DMS 273 (cell line): ENCODE data around the gene PPOX.
A peak's percentile ranks its signal among the peaks of the same experiment; 100 is the strongest.

Source experiments
- DNase-seq: peaks from one replicate; lab custom pipeline; 2025; ENCODE audit not compliant: unreplicated experiment; lab: John Stamatoyannopoulos, UW

The PPOX gene

DNA sequence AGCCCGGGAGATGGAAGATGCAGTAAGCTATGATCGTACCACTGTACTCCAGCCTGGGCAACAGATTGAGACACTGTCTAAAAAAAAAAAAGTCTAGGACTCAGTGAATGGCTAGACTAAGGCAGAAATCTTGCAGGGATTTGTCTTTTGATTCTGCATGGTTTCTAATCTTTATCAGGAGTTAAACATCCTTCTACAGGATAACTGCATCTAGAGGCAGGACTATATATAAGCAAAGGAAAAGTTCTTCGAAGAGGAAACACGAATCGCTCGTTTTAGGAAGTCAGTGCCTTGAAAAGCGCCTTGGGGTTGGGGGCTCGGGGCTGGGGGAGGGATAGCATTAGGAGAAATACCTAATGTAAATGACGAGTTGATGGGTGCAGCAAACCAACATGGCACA, 13.1 kb upstream of the PPOX start:
- peak; percentile 46 for DNase-seq

- peak; percentile 94 for DNase-seq
Measured at GRCh38 chr1:161153682-161154337, 12.4 kb upstream of the PPOX start, which contains the start of gene UFC1. TSS of gene UFC1 (plus strand) at chr1:161153978. CDS start at chr1:161153998, 20 bp downstream.

DNA sequence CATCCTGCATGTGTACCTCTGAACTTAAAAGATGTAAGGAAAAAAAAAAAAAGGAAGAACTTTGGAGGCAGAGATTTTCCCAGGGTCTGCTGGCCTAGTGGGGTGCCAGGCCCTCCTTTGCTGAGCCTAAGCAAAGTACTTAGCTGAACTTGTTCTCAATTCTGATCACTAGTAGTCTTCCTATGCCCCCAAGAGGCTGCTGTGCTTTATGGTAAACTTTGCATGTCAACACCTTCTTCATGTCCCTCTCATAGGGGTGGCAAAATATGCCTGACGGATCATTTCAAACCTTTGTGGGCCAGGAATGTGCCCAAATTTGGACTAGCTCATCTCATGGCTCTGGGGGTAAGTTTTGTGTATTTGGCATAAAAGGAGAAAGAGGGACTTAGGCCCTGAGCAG, 8.4 kb upstream of the PPOX start:
- DNase-seq, result no peak

DNA sequence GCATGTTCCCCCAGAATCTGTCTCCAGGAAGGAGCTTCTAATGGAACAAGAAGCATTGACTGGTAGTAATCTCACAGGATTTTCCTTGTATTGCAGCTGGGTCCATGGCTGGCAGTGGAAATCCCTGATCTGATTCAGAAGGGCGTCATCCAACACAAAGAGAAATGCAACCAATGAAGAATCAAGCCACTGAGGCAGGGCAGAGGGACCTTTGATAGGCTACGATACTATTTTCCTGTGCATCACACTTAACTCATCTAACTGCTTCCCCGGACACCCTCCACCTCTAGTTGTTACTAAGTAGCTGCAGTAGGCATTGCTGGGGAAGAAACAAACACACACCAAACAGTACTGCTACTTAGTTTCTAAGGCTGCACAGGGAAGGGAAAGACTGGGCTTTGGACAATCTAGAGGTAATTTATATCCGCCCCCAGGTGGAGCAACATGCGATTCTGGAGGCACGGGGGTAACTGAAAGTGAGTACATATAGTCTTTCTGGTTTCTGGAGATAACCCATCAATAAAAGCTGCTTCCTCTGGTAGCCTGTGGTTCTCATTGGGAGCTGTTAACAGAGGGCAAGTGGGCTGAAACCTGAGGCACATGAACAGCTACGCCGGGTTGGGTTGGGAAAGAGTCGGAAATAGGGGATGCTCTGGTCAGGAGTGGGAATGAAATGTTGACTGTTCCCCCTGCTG, 7.8 kb upstream of the PPOX start:
- no peak for DNase-seq

DNA sequence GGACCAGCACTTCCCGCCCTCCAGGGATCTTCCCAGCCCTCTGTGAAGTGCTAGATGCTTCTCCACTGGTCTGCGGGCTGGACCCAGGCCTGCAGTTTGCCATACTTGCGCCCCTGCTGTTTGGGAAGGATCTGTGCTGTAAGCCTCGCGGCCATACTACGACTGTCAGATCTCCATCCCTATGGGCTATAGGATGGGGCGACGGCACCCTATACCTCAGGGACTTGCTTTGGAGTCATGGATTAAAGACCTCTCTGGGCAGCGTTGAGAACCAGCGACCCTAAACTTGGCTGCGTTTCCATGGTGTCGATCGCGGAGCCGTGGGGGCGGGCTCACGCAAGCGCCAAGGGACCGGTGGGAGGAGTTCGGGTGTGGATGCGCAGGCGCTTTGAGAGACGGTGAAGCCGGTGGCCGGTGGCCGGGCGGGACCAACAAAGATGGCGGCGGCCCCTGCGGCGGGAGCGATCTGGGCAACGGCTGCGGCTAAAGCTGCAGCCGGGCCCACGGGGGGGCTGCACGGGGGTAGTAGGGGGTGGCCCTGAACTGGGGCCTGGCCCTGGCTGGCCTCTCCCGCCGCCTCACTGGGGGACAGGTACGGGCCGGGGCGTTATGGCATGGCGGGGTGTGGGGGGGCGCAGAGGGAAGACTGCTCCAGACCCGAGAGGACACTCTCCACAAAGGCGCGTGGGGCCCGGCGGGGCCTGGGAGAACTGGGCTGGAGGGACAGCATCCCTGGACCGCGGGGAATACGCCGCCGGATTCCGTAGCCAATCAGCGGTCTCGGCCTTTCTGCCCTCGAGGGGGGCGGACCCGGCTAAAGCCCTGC, 6.9 kb upstream of the PPOX start, which contains the start of gene USP21:
TSS of gene USP21 (plus strand) at position 414 of the 826 bp plus-strand sequence. CDS start 1,141 bp downstream, outside the sequence.
- peak; percentile 97 for DNase-seq

DNA sequence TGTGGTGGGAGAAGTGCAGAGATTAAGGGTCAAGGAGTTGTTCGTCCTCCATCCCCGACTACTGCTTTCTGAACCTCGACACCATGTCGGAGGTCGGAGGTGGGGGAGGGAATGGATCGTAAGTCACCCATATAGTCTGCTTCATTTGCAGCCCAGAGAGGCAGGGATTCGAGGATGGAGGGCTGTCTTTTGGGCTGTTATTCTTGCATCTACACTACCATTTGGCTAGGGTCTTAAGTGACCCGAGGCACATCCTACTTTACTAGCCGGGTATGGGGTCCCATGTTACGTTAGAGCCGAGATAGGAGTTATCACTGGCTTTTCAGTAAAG, 6.3 kb upstream of the PPOX start:
- DNase-seq, result no peak

DNA sequence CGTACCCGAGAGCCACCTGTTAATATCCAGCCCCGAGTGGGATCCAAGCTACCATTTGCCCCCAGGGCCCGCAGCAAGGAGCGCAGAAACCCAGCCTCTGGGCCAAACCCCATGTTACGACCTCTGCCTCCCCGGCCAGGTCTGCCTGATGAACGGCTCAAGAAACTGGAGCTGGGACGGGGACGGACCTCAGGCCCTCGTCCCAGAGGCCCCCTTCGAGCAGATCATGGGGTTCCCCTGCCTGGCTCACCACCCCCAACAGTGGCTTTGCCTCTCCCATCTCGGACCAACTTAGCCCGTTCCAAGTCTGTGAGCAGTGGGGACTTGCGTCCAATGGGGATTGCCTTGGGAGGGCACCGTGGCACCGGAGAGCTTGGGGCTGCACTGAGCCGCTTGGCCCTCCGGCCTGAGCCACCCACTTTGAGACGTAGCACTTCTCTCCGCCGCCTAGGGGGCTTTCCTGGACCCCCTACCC, 5.5 kb upstream of the PPOX start:
- no peak for DNase-seq

DNA sequence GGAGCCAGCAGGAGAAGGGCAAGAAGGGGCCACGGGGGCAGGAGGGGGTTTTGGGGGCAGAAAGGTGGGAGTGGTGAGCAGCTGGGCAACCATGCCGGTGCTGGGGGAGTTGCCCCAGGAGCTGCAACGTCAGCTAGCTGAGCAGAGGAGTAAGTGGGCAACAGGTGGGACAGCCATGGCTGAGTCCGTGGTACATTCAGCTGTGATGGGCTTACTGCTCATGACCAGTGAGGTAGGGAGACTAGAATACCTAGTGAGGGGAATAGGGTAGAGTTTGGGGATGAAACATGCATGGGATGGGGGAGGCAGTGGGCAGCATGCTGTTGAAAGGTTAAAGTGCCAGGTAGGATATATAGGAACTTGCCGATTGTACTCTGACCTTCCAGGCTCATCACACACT, 4.6 kb upstream of the PPOX start:
- DNase-seq, result no peak

DNA sequence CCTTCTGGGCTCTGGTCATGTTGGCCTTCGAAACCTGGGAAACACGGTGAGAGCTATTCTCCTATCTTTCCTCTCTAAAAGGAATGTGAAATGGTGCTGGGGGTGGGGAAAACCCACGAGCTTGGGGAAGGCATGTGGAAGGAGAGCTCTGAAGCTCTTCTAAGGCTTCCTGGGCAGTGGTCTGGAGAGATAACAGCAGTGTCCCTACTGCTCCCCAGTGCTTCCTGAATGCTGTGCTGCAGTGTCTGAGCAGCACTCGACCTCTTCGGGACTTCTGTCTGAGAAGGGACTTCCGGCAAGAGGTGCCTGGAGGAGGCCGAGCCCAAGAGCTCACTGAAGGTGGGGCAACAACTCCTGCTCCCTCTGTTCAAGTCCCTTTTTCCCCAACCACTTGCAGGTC, 4.2 kb upstream of the PPOX start:
- DNase-seq, result no peak

DNA sequence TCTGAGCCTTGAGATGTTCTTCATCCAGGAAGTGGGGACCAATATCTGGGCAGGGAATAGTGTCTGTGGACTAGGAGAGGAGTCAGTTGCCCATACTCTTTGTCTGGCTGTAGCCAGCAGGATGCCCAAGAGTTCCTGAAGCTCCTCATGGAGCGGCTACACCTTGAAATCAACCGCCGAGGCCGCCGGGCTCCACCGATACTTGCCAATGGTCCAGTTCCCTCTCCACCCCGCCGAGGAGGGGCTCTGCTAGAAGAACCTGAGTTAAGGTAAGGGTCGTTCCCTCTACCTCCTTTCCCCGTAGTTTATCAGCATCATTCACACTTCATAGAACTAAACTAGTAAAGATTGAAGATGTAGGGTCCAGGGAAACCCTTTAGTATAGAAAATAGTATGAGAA, 3.4 kb upstream of the PPOX start:
- no peak for DNase-seq

- DNase-seq, result no peak
Measured at GRCh38 chr1:161163793-161164192, 2.4 kb upstream of the PPOX start.

DNA sequence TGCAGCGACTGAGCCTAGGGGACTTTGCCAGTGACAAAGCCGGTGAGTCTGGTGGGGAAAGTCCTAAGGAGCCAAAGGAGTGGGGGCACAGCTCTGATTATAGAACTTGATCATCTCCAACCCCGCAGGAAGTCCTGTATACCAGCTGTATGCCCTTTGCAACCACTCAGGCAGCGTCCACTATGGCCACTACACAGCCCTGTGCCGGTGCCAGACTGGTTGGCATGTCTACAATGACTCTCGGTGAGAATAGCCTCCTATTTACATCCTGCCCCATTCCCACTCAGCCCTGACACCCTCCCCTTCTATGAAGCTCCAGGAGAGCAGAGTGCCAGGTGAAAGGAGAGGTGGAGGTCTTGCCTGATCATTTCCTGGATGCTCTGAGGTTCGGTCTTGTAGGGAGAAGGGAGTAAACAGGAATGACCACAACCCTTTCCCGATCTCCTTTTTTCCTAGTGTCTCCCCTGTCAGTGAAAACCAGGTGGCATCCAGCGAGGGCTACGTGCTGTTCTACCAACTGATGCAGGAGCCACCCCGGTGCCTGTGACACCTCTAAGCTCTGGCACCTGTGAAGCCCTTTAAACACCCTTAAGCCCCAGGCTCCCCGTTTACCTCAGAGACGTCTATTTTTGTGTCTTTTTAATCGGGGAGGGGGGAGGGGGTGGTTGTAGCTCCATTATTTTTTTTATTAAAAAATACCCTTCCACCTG, 1.2 kb upstream of the PPOX start:
- no peak for DNase-seq

GRCh38 chr1:161166669-161167548, 683 bp downstream of the PPOX start:
- peak; percentile 66 for DNase-seq

DNA sequence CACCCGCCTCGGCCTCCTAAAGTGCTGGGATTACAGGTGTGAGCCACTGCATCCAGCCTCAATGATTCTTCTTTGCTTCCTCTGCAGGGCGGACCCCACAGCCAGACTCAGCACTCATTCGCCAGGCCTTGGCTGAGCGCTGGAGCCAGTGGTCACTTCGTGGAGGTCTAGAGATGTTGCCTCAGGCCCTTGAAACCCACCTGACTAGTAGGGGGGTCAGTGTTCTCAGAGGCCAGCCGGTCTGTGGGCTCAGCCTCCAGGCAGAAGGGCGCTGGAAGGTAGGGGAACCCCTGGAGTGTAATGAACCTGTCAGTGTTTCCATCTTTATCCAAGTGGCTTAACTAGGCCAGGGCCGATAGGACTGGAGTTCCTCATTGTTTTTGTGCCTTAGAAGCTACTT, 2.7 kb downstream of the PPOX start:
- DNase-seq, result no peak

DNA sequence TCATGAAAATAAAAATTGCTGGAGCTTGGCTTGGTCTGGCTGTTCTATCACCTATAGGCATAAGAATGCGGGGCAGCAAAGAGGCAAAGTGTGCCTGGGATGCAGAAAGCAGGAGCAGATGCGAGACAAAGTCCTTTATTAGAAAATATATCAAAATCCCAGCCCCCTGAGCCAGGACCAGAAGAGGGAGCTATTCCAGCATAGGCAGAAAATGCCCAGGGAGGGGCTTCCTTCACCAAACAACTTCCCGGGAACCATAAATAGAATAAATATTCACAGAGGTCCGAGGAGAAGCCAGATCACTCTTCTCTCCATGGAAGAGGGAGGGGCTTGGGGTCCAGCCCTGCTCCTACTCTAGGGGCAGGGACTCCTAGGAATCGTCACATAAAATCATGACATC, 5.0 kb downstream of the PPOX start:
- DNase-seq, result peak; percentile 43

DNA sequence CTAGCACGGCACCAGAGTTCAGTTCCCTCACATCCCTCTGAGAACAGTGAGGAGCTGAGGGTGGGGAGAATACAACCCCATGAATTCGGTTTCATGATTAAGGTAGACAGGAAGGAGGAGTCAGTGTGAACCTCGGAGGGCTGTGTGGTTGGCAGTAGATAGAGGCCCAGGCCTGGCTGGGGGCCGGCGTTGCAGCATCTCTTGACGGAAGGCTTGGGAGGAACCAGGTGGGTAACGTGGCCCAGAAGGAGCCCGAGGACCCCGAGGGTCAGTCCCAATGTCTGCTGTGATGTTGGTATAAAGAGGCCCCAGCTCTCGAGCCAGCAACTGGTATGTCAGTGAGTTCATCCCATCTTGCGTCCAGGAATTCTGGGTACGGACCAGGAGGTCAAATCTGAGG, 5.5 kb downstream of the PPOX start:
- DNase-seq, result no peak

- DNase-seq, result no peak
Measured at GRCh38 chr1:161172349-161172748, 6.1 kb downstream of the PPOX start.

GRCh38 chr1:161172776-161173376, 6.7 kb downstream of the PPOX start:
- DNase-seq, result peak; percentile 19

GRCh38 chr1:161173711-161174110, 7.5 kb downstream of the PPOX start:
- no peak for DNase-seq

DNA sequence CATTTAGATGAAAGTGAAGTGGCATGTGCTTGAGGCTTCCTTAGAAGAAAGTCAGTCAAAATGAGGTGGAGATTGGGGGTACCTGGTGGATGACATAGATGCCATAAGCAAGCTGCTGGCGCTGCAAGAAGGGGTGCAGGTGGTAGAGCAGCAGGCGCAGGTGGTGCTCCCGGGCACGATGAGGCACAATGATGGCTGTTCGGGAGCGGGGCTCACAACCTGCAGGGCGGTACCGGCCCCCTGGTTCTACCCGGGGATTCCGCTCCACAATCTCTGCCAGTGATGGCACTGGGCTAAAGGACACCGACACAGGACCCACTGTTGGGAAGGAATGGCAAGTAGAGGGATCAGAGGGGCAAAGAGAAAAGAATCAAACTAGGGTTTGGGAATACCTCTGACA, 8.7 kb downstream of the PPOX start:
- no peak for DNase-seq
